Kidney (tissue), 14 donors: ENCODE measurements around the gene DGKG. TPM values are rescaled to one million over a fixed set of nuclear protein-coding genes. Genes with fewer than 3 reads are reported as not detected.

Experiments
- DNase-seq, 5 donors: peaks; one replicate each; pipeline ENCODE4 v3.0.0-alpha.2; 2013 to 2020
- FAIRE-seq: peaks from 2 replicates; lab custom pipeline; 2012; peaks lifted over from hg19 to GRCh38; lab: Jason Lieb, UNC
- H3K27ac ChIP-seq, 2 donors: one replicate each; pipeline ENCODE4 v1.7.0; 2013; ENCODE audit warnings: low read depth in 2 of 2, low read length in 2 of 2, inconsistent platforms in 1 of 2
- H3K27me3 ChIP-seq: one replicate; pipeline ENCODE4 v1.7.1; 2013; ENCODE audit warnings: low read length, inconsistent platforms; ENCODE audit not compliant: control insufficient read depth, insufficient read depth
- H3K36me3 ChIP-seq, 3 donors: one replicate each; pipeline versions ENCODE4 v1.7.0 to v1.7.1; 2013; ENCODE audit warnings: low read length in 3 of 3, control low read depth in 1 of 3, inconsistent platforms in 1 of 3; ENCODE audit not compliant: insufficient read depth in 3 of 3, control insufficient read depth in 2 of 3
- H3K4me1 ChIP-seq, 3 donors: one replicate each; pipeline versions ENCODE4 v1.7.0 to v1.7.1; 2013; ENCODE audit warnings: low read length in 3 of 3, inconsistent platforms in 1 of 3, low read depth in 1 of 3; ENCODE audit not compliant: control insufficient read depth in 2 of 3, insufficient read depth in 2 of 3
- H3K4me3 ChIP-seq, 3 donors: one replicate each; pipeline versions ENCODE4 v1.7.0 to v1.8.1; 2013; ENCODE audit warnings: low read length in 3 of 3, control low read depth in 1 of 3, inconsistent platforms in 1 of 3
- H3K9ac ChIP-seq, 3 donors: one replicate each; pipeline versions ENCODE4 v1.7.0 to v1.7.1; 2013; ENCODE audit warnings: low read length in 3 of 3, control low read depth in 1 of 3, inconsistent platforms in 1 of 3
- H3K9me3 ChIP-seq, 3 donors: one replicate each; pipeline versions ENCODE4 v1.7.0 to v1.7.1; 2013; ENCODE audit warnings: low read length in 3 of 3, control low read depth in 1 of 3, inconsistent platforms in 1 of 3; ENCODE audit not compliant: control insufficient read depth in 2 of 3, insufficient read depth in 1 of 3
- intact Hi-C: fragments of 100-400 bp; cut with DNase I; formaldehyde crosslinking; loops from one replicate; pipeline ENCODE4 v1.11.1; 2022
- polyA plus RNA-seq: library from polyadenylated mRNA; stranded (reverse); fragments of 350-450 nt; fragmentation: Illumina TruSeq; extraction: RNeasy Lipid Tissue Mini Kit (QIAGEN cat#74804); gene quantifications from one replicate; pipeline ENCODE4 v1.2.3, GENCODE V29; 2014; ENCODE audit warnings: low read depth, low replicate concordance; ENCODE audit not compliant: insufficient read depth
- total RNA-seq: library from RNA; stranded (reverse); fragmentation: NEBNext Ultra II Directional; extraction: Animal tissue kit (Norgen Biotek cat#: 25700); gene quantifications from one replicate; pipeline ENCODE4 v1.2.1, GENCODE V29; 2021
- TF ChIP-seq, protein P1 (sequence below): IDR thresholded peaks from 3 replicates; pipeline ENCODE4 v1.5.1; 2012; ENCODE audit warnings: mild to moderate bottlenecking, moderate library complexity, borderline replicate concordance; ENCODE audit not compliant: insufficient read depth; ENCODE audit errors: extremely low read depth
- donor health status: control.
- donor health status: control.
- donor health status: control.
- donor health status: control.
- donor health status: control.
- donor health status: DM: yes; HTN: yes; CAD: no.
- donor health status: Normal renal cell carcinoma (clear cell type).

Gene DGKG
- total and polyA plus RNA-seq, 2 donors from 2014 or later = 0.95 to 11.4 TPM

DNA sequence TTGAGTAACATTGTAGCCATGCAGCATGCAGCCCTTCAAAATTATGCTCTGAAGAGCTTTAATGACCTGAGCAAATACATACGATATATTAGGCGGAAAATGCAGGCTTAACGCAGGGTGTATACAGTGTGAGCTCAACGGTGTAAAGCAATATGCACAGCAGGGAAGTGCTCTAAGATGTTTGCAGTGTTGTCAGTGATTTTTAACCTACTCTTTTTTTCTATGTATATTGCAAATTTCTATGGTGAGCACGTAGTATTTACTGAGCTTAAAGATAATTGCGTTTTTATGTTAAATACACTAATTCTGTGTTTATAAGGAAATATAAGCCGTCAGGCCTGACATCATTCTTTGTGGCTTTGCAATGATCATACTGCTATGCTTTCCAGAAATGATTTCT, 42.1 kb downstream of the DGKG start:
- intact Hi-C loops = no loop called here
- Histone ChIP-seq H3K9ac (no peak overlapping the region), H3K36me3 (no peaks in the 10 kb centered on the region), H3K9me3 (no peaks in the 10 kb centered on the region), H3K27ac (no peak overlapping the region), H3K27me3 (no peaks in the 10 kb centered on the region), H3K4me1 (no peaks in the 10 kb centered on the region), H3K4me3 (no peak overlapping the region)
- TF ChIP-seq, protein P1, sequence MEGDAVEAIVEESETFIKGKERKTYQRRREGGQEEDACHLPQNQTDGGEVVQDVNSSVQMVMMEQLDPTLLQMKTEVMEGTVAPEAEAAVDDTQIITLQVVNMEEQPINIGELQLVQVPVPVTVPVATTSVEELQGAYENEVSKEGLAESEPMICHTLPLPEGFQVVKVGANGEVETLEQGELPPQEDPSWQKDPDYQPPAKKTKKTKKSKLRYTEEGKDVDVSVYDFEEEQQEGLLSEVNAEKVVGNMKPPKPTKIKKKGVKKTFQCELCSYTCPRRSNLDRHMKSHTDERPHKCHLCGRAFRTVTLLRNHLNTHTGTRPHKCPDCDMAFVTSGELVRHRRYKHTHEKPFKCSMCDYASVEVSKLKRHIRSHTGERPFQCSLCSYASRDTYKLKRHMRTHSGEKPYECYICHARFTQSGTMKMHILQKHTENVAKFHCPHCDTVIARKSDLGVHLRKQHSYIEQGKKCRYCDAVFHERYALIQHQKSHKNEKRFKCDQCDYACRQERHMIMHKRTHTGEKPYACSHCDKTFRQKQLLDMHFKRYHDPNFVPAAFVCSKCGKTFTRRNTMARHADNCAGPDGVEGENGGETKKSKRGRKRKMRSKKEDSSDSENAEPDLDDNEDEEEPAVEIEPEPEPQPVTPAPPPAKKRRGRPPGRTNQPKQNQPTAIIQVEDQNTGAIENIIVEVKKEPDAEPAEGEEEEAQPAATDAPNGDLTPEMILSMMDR = no peak
- FAIRE-seq = no peak
- no peak for DNase-seq

DNA sequence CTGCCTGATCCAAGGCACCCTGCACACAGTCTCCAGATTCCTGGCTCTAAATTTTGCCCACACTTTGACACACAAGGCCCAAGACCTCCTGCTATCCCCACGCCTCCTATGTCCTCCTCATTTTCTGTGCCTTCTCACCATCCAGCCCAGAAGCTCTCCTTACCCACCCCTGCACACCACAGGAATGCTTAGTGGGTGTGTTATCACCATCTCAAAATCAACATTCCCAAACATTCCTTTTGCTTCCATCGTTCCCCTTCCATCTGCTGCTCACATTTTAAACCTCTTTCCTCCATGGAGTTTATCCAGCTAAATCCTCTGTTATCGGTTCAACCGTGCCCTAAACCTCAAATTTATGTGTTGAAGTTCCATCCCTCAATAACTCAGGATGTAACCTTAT, 43.9 kb downstream of the DGKG start:
- Histone ChIP-seq H3K9ac (no peak overlapping the region), H3K9me3 (no peaks in the 10 kb centered on the region), H3K4me3 (no peak overlapping the region), H3K36me3 (no peaks in the 10 kb centered on the region), H3K27ac (no peak overlapping the region), H3K4me1 (no peaks in the 10 kb centered on the region), H3K27me3 (no peaks in the 10 kb centered on the region)
- intact Hi-C loops = no loop called here
- DNase-seq (no peak), FAIRE-seq (no peak)
- TF ChIP-seq, protein P1 = no peak

DNA sequence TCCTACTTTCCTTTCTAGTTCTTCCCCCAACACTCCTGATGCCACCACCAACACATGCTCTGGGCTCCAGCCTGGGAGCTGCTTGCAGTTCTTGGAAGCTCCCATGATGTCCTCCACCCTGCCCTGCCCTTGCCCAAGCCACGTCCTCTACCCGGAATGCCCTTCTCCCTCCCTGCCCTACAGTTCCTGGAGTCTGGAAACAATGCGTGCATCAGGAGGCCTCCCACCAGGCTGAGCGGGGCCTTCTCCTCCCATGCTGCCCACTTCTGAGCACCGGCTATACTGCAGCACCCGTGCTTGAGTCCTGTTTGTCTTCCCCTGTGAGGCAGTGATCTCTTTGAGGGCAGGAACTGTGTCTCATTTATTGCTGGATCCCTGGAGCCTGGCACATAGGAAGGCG, 44.6 kb downstream of the DGKG start:
- Histone ChIP-seq H3K36me3 (no peaks in the 10 kb centered on the region), H3K4me3 (no peak overlapping the region), H3K27ac (no peak overlapping the region), H3K27me3 (no peaks in the 10 kb centered on the region), H3K9ac (no peak overlapping the region), H3K4me1 (no peaks in the 10 kb centered on the region), H3K9me3 (no peaks in the 10 kb centered on the region)
- TF ChIP-seq, protein P1 = no peak
- FAIRE-seq (no peak), DNase-seq (no peak)
- intact Hi-C loops = no loop called here

DNA sequence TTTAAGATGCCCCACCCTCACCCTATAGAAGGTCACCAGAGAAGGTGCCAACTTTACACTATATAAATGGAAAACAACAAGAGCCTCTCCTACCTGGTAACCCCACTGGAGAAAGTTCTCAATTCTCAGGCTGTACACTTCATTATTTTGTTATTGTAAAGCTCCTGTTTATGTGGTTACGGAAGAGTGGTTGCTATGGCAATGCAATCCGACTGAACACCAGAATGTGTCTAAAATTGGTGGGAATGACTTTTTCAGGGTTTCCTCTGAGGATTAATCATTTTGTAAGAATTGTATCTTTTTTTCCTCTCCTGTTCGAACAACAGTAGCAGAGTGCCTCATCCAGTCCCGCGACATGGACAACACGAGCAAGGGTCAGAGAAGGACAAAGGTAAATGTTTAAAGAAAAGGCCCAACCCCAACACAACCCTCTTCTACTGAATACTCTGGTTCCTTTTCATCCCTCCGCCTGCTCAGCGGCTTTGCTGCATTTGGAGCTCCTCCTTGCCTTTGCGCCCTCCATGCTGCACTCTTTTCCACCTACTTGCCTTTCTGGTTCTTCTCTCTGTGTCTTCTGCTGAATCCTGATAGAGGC, 45.3 kb downstream of the DGKG start:
- Histone ChIP-seq H3K27me3 (no peaks in the 10 kb centered on the region), H3K4me3 (no peak overlapping the region), H3K36me3 (no peaks in the 10 kb centered on the region), H3K4me1 (no peaks in the 10 kb centered on the region), H3K27ac (no peak overlapping the region), H3K9me3 (no peaks in the 10 kb centered on the region), H3K9ac (no peak overlapping the region)
- DNase-seq (peak in 1 of 5 donors; percentile 6), FAIRE-seq (no peak)
- intact Hi-C loops = no loop called here
- TF ChIP-seq, protein P1 = no peak
